Measurements from ENCODE around the gene RAI1.

GRCh38 chr17:17683710-17684365 is 2.6 kb downstream of the RAI1 start:
- TF ChIP-seq CTCF (conservative IDR thresholded peaks at IDR 0.05; ENCODE audit: low read depth in 2 of 2) (no peak), POLR2AphosphoS5 (IDR thresholded peaks at IDR 0.05; ENCODE audit: low read depth) (no peak), EZH2phosphoT487 (IDR thresholded peaks at IDR 0.05; ENCODE audit: unreplicated experiment) (no peak), REST (IDR thresholded peaks at IDR 0.05; ENCODE audit: unreplicated experiment) (no peak), EZH2 (IDR thresholded peaks at IDR 0.05; ENCODE audit: low read depth, unreplicated experiment) (no peak), JUNB (IDR thresholded peaks at IDR 0.05; ENCODE audit: unreplicated experiment) (no peak), ZNF462 (CRISPR knock-in tag; IDR thresholded peaks at IDR 0.05) (no peak), CREB1 (CRISPR knock-in tag; IDR thresholded peaks at IDR 0.05; ENCODE audit: low read depth) (no peak), ZNF331 (CRISPR knock-in tag; IDR thresholded peaks at IDR 0.05; ENCODE audit: low read depth) (no peak), NANOG (IDR thresholded peaks at IDR 0.05; ENCODE audit: borderline replicate concordance) (no peak)

Measured in GM23338 (cell line).